Astrocyte of the cerebellum (primary cell): ENCODE measurements around the gene PNPLA7.

Experiments used
- DNase-seq: peaks from one replicate; pipeline ENCODE4 v3.0.0-alpha.2; 2011; ENCODE audit warnings: low read depth
- H3K4me3 ChIP-seq: 2 replicates; pipeline ENCODE4 v1.5.1; 2011; ENCODE audit warnings: mild to moderate bottlenecking, low read depth, low read length, moderate library complexity
- CTCF ChIP-seq: IDR thresholded peaks from 2 replicates; pipeline ENCODE4 v1.5.1; 2012; ENCODE audit warnings: low read length, low read depth, moderate library complexity, mild to moderate bottlenecking; ENCODE audit errors: missing control alignments
- in situ Hi-C: cut with HindIII; loops from 2 replicates; pipeline ENCODE4 v1.10.0; 2017; ENCODE audit warnings: low sequenced_read_pairs

PNPLA7 gene

DNA sequence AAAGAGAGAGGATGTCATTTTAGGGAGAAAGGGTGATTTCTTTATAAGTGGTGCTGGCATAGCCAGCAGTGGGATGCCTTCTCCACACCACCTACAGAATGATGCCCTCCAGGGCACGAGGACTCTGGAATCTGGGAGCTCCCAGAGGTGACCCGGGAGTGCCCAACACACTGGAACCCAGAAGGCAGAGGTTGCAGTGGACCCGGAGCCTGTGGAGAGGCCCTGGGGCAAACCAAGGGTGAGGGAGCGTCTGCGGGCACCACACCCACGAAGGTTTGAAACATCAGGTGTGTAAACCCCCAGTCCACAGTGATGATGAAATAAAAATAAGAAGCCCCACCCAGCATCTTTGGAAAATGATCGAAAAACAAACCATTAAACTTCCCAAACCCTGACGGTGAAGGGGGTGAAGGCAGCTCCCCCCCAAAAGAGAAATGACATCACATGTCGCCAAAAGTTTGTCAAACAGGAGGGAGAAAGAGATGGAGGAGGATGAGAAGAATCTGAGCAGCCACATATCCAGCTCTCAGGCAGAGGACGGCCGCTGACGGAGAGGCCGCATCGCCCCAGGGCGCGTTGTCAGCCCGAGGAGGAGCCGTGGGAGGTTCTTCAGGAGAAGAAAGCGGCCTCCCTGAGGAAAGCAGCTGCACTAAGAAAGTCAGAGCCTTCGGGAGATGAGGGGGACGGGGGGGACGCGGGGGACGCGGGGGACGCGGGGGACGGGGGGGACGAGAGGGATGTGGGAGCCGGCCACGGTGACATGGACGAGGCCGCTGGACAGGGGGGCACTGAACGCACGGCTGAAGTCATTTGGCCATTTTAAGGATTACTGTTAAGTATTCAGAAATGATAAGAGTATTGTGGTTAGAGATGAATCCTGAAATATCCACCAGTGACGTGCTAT lies 47.9 kb downstream of the PNPLA7 start:
- no peak overlapping the region for H3K4me3 ChIP-seq
- in situ Hi-C loops: no loop called here
- no peak for TF ChIP-seq CTCF
- DNase-seq: no peak

GRCh38 chr9:137501457-137501856 lies 48.7 kb downstream of the PNPLA7 start:
- in situ Hi-C loops: no loop called here
- no peak for TF ChIP-seq CTCF
- DNase-seq: no peak

GRCh38 chr9:137500666-137501397 lies 49.4 kb downstream of the PNPLA7 start:
- H3K4me3 ChIP-seq: no peak overlapping the region
- in situ Hi-C loops: no loop called here
- TF ChIP-seq CTCF: no peak
- no peak for DNase-seq

More at GRCh38 chr9:137501457-137501856, 48.7 kb downstream of the PNPLA7 start:
- H3K4me3 ChIP-seq: no peak overlapping the region

DNA sequence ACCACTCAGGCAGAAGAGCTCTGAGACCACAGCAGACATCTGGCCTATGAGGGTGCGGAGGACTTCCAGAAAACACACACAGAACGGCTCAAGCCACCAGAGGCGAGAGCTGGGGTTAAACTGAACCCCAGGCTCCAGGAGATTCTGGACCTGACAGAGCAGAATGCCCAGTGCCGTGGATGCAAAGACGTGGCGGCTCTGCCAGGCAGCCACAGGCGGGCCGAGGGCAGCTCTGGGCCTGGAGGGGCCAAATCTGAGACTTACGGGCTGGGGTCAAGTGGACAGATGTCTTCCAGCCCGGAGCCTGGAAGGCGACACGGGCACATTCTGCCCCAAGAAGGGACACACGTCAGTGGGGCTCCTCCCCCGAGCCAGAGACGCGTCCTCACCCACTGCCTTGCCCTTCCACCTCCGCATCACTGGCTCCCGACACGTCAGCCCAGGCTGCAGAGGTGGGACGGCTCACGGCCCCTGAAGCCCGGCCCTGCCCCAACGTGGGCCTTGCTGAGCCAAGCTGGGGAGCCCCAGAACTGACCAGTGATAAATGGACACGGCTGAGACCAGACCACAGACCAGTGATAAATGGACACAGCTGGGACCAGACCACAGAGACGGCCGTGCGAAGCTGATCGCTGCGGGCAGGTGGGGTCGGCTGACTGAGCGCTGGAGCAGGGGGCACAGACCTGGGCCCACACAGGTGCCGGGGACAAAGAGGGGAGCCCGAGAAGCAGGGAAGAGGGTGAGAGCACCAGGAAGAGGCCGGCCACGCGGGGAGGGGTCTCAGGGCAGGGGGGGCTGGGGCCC lies 50.1 kb downstream of the PNPLA7 start:
- H3K4me3 ChIP-seq: no peak overlapping the region
- no peak for DNase-seq
- no peak for TF ChIP-seq CTCF
- in situ Hi-C loops: no loop called here

- no peak overlapping the region for H3K4me3 ChIP-seq
- no peak for DNase-seq
- in situ Hi-C loops: no loop called here
- no peak for TF ChIP-seq CTCF
These were observed 50.8 kb downstream of the PNPLA7 start for GRCh38 chr9:137499416-137499815.

DNA sequence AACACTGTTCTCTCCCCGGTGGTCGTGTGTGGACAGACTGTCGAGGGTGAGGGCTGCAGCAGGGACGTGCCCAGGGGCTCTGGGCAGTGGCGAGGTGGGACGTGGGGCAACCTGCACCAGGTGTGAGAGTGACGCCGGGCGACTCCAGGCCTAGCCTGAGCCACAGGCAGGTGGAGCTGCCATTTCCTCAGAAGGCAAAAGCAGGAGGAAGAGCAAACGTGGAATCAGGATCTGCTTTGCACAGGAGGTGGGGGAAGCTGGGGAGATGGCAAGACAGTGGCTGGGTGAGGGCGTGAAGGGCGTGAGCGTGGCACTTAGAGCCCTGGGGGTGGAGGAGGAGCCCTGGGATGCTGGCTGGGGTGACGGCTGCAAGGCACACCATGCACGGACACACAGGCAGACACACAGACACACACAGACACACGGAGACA lies 51.5 kb downstream of the PNPLA7 start:
- no peak overlapping the region for H3K4me3 ChIP-seq
- TF ChIP-seq CTCF: no peak
- no peak for DNase-seq
- in situ Hi-C loops: no loop called here
